GM18511 (cell line): ENCODE results near the gene TBC1D17.

Experiments used
- ATAC-seq: cut with Tn5 transposase; IDR thresholded peaks from one replicate; pipeline ENCODE4 v1.9.1; 2021; ENCODE audit warnings: mild to moderate bottlenecking, moderate library complexity; ENCODE audit not compliant: unreplicated experiment

TBC1D17 gene

DNA sequence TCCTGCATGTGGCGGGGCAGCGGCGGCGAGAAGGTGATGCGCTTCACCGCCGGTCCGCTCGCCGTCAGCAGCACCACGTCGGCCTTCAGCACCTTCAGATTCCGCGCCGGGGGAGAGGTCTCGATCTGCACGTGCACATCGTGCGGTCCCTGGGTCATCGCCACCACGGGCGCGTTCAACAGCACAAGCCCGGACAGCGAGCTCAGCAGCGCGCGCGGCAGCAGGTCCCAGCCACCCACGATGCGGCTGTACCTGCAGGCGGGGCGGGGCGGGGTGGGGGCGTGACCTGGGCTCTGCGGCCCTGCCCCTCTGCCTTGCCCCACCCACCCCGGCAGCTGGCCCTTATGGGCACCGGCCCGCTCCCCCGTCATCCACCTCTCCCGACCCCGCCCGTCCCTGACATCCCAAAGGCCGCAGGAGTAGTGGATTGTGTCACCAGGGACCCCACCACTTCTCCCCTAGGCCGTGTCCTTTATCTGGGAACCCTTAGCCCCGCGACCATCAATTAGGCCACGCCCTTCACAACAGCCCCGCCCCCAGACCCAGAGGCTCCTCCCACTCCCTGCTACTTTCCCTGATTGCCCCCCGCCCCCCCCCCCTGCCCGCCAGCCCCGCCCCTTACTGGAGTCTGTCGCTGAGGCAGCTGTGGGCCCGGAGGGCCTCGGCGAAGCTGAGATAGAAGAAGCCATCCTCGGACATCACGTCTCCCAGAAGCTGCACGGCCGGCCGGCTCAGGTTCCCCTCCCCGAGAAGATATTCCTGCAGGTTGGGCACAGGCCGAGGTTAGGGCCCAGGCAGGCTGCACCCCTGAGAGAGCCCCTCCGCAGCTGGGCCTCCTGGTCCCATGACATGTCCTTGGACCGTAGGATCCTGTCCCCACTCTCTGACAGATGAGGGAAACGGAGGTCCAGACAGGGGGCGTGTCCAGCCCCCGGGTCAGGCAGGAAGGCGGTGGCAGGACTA, 13.1 kb downstream of the TBC1D17 start:
- ATAC-seq, result no peak

DNA sequence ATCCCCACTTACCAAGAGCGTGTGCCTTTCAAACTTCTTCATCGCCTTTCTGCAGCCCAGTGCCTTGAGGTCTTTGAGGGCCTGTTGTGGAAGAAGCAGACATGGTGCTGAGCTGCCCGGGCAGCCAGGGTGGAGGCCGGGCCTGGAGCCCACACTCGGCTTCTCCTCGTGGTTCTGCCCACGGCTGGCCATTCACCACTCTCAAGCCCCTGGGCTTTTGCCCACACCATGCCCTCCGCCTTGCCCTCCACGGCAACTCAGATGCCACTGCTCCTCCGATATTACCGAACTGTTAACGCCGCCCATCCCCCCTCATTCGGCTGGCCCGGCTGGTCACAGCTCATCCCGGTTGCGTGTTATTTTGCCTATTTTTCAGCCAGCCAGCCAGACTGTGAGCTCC, 13.9 kb downstream of the TBC1D17 start:
- no peak for ATAC-seq

DNA sequence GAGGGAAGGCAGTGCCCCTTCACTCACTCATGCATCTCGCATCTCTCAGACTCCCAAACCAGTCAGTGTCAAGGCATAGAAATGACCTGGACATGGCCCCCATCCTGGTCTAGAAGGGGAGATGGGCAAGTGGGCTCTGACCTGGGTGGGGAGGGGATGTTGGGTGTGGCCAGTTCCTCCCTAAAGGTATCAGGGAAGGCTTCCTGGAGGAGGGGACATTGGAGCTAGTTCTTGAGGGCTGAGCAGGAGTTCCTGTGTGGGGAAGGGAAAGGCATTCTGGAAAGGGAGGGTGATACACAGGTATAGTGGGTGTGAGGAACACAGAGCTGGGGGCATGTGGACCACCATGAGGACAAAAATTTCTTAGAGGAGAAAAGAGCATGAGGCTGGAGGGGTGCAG, 15.2 kb downstream of the TBC1D17 start:
- ATAC-seq, result no peak

- no peak for ATAC-seq
Observed at GRCh38 chr19:49894011-49894664, 16.6 kb downstream of the TBC1D17 start.

GRCh38 chr19:49894879-49895565, 17.5 kb downstream of the TBC1D17 start:
- no peak for ATAC-seq

DNA sequence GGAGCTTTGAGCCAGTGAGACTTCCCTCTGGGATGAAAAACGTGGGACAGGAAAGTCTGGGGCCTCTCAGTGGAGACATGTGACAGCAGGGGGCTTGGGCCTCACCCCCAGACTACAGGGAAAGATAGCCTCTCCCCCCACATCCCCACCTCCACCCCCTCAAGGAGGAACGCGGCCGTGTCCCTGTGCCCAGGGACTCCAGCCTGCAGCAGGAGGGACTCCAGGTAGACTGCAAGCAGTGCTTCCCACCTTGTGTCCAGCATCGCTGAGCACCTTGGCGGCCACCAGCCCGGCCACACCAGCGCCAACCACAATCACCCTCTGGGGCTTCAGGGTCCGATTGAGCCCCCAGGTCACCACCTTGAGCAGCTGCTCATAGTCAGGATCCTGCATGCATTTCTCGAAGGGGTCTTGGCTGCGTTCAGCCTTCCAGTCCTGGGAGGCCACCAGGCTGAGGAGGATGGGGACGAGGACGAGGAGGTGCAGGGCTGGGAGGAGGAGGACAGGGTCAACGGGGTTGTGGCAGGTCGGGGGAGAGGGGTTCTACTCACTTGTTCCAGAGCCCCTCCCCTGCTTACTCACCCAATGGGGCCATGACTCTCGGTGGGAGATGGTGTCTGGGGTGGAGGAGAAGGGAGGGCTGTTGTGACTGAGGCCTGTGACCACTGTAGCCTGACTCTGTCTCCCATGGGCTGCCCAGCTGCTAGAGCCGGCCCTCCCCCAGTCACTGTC, 18.2 kb downstream of the TBC1D17 start:
- no peak for ATAC-seq

GRCh38 chr19:49896863-49897621, 19.5 kb downstream of the TBC1D17 start, which contains the start of gene IL4I1:
TSS of gene IL4I1 (minus strand) at chr19:49896887. CDS start at chr19:49896160, 727 bp downstream.
- peak; percentile 64 for ATAC-seq

DNA sequence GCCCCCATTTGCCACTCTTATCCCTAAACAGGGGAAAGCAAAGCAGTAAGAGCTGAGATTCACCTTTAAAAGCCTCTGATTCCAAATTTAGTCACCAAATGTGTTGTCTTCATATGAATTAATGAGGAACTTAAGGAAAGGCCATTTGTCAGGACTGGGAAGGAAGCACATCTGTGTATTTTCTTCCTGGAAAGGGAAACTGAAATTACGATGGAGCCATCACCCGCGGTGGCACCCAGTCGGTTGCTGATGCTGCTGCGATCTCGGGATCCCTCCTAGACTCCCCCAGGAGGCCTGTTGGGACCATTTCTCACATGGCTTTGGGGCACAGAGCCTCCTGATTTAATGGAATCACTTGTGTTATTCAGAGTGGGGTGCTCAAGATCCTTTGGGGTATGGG, 26.6 kb downstream of the TBC1D17 start:
- no peak for ATAC-seq

GRCh38 chr19:49906879-49907564, 29.5 kb downstream of the TBC1D17 start:
- no peak for ATAC-seq

DNA sequence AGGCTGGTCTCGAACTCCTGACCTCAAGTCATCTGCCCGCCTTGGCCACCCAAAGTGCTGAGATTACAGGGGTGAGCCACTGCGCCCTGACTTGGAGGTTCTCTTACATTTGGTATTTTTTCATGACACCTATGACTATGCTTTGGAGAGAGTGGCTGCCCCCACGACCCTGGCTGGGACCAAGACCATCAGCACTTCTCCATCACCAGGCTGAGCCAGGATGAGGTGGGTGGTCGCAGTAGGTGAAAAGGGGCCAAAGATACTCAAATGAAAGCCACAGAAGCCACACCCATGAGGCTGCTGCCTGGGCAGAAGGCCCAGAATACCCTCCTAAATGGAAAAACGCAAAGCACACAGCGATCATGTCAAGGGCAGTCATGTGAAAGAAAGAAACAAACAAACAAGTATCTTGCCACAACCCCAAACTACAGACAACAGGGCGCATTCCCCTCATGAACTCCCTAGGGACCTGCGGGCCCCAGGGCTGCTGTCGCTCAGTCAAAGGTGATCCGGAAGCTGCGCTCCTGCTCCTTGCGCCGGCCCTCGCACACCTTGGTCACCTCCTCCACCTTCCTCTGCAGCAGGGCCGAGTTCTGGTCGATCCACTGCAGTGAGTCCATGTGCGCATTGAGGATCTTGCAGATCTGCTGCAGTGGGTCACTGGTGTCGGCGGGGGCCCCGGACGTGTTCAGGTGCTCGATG, 30.4 kb downstream of the TBC1D17 start:
- ATAC-seq, result no peak

DNA sequence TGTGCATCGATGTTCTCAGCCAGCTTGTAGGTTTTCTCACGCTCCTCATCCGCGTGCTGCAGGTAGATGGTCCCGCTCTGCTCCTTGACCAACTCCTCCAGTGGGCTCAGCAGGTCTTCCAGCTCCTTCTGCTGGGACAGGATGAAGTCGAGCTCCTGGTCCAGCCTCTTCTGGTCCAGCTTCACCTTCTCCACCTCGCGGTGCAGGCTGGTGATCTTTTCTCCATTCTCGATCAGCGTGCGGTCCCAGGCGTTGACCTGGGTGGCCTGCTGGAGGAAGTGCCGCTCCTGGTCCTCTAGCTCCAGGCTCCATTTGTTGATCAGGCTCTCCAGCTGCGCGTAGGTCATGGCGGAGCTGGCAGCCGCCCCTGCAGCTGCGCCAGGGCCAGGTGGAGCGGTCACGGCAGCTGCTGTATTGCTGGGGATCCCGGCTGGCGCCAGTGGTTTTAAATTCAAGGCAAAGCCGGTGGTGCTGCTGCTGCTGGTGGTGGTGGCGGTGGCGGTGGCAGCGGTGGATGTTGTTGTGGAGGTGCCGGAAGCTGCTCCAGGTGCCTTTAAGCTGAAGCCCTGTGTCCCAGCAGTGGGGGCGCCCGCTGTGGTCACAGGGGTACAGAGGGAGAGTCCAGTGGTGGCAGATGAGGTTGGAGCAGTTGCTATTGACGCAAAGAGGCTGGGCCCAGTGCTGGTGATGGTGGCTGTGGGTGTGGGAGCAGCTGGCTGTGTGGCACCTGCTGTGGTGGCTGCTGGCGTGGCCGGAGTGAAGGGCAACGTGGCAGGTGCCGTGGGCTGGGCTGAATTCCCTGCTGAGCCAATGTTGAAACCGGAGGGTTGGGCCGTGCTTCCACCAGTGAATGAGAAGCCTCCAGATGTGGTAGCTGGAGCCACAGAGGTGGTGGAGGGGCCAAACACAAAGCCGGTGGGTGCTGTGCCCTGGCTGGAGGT, 31.2 kb downstream of the TBC1D17 start:
- no peak for ATAC-seq

- ATAC-seq, result no peak
Observed at GRCh38 chr19:49910179-49910578, 32.7 kb downstream of the TBC1D17 start.

- ATAC-seq, result peak; percentile 64
Observed at GRCh38 chr19:49911381-49912145, 34.1 kb downstream of the TBC1D17 start.

GRCh38 chr19:49912965-49913685, 35.6 kb downstream of the TBC1D17 start:
- no peak for ATAC-seq

DNA sequence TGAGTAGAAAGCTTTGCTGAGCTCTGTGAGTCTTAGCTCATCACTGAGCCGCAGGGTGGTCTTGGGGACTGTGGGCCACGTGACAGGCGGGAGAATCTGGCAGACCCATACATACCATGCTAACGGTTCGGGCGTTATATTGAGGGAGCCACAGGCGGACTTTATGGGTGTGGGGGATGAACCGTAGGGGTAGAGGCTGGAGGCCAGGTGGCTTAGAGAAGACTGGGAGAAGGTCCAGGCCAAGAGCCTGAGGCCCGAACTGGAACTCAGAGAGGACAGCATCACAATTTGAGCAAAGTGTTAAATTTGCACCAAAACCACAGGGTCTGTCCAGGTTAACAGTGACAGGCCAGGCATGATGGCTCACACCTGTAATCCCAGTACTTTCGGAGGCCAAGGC, 36.2 kb downstream of the TBC1D17 start:
- ATAC-seq, result no peak

- no peak for ATAC-seq
Observed at GRCh38 chr19:49915271-49915670, 37.8 kb downstream of the TBC1D17 start.
